A172 (cell line): Measurements from ENCODE around the gene KRTAP20-4. TPM values are rescaled to one million over a fixed set of nuclear protein-coding genes. Genes with fewer than 3 reads are reported as not detected.

Experiments used
- DNase-seq: peaks from one replicate; pipeline ENCODE4 v3.0.0-alpha.2; 2015; ENCODE audit warnings: low spot score
- total RNA-seq: library from RNA; depleted of rRNA; stranded (reverse); fragments of >200 nt; shearing (Covaris generic); gene quantifications from 2 replicates; pipeline ENCODE4 v1.2.3, GENCODE V29; 2014; rRNA removed

The KRTAP20-4 gene
- not detected in 2 replicates for total RNA-seq

DNA sequence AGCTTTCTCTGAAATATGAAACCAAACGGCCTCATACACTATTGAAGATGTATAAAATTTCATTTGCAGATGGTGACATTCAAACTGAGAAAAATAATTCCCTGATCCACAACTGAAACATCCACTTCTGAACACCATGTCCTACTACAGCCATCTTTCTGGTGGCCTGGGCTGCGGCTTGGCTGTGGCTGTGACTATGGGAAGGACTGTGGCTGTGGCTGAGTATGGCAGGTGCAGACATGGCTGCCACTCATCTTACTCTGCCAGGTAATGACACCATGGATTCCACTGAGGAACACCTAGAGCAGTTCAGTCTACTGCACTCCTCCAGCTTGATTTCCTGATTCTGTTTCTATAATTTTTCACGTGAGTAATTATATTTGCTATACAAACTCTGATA is at the start of gene KRTAP20-4:
Gene KRTAP20-4, plus strand, starts transcription at position 106 of the 400 bp plus-strand sequence.
- DNase-seq: no peak

DNA sequence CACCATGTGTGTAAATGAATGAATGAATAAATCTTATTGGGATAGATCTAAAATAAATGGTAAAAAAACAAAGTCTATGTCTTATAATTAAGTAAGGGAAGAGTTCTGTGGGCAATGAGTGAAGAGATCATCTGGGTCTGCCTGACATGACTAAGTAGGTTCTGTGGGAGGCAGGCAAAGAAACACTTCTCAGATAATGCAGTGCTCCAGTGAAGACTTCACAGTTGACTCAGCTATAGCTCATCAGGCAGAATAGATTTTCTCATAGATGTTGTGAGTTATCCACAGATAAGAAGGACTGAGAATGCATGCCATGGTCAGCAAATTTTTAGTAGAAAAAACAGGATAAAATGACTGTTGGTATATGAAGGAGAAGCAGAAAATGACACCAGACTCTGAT is 42.7 kb upstream of the KRTAP20-4 start:
- no peak for DNase-seq

DNA sequence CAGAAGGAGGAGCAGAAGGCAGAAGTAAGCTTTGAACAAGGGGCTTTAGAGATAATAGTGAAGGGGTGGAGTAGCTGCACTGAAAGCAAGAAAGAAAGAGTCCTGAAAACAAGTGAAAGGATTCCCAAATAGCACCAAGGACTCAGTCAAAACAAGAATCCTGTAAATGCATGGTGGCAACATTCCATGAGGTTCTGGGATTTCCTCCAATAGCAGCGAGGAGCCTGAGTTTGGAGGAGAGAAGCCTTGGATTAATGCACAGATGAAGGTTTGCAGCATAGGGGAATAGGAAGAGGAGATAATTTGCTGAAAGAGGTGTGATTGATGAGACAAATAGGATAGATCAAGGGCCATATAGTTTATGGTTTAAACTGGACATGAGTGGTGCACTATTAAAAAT is 41.1 kb upstream of the KRTAP20-4 start:
- DNase-seq: no peak

DNA sequence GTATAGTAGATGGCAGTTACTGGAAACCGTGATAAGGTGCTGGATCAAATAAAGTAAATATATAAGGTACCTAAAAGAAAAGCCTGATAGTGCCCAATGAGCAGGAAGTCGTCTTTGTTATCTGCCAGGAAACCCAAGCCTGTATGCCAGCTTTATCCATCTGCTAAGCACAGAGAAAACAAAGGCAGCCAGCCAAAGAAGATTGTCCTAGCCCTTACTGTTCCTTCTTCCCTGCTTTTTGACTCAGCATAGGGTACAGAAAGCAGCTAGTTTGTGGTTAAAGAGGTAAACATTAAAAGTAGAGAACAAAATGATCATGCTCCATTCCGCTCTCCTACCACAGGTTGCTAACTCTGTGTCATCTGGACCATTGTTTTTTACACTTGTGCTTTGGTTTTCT is 40.3 kb upstream of the KRTAP20-4 start:
- no peak for DNase-seq

DNA sequence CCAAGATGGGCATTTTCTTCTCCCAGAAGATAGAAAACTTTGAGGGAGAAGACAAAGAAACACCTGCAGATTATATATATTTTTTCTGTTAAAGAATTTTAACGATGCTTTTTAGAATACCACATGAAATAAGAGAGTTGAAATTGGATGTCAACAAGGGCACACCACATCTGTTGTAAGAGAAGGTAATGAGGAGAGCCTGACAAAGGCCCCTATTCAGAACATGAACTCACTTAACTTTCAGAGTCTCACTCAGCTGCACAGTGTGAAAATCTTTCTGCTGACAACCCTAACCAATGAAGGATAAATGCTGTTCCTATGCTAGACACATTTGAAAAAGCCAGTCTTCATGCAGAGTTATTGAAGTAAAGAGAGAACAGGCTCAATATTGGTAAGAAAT is 37.6 kb upstream of the KRTAP20-4 start:
- DNase-seq: no peak

DNA sequence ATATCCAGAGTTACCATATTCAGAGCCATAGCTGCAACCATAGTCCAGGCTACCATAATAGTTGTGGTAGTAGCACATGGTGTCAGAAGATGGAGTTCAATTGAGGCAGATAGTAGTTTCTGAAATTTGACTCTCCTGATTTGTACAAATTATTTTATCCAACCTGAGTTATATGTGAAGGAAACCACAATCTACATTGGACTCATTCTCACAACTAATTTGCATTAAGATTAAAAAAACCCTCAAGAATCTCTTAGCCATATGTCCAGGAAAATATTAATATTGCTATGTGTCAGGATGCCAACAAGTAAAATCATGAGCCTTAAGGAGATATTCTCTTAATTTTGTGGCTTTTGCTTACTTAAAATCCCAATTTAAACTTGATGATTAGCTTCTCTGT is 30.1 kb upstream of the KRTAP20-4 start, which contains the start of gene KRTAP22-2:
Gene KRTAP22-2, minus strand, starts transcription at position 101 of the 400 bp plus-strand sequence.
- DNase-seq: no peak

DNA sequence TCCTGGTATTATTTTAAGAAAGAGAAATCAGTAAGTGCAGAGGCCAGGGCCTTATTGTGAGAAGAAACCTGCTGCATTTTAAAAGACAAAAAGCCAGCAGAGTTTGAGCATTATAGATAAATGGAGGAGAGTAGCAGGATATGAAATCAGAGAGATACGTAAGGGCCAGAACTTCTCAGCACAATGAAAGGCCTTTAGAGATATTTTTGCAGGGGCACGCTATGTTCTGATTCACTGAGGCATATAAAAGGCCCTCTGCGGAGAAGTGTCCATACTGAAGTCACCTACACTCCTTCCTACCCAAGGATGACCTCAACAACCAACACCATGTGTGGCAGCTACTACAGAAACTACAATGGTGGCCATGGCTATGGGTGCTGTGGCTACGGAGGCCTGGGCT is 28.3 kb upstream of the KRTAP20-4 start, which contains the start of gene KRTAP6-3:
Gene KRTAP6-3, plus strand, starts transcription at position 301 of the 400 bp plus-strand sequence. Its CDS starts 6 bp downstream, at position 307.
- DNase-seq: no peak

DNA sequence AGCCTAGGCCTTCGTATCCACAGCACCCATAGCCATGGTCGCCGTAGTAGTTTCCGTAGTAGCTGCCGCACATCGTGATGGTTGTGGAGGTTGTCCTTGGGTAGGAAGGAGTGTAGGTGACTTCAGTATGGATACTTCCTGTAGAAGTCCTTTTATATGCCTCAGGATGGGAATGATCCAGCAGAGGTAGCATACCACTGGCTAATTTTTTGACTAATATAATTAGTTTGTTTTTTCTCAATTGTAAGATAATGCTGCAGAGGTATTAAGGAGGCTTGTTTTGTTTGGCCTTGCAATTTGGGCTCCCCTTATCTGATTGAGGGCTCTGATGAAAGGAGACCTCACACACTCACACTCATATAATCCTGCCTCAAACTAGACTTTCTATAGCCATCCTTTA is 21.6 kb upstream of the KRTAP20-4 start, which contains the start of gene KRTAP6-2:
Gene KRTAP6-2, minus strand, starts transcription at position 101 of the 400 bp plus-strand sequence. Its CDS starts 28 bp downstream, at position 73.
- no peak for DNase-seq

DNA sequence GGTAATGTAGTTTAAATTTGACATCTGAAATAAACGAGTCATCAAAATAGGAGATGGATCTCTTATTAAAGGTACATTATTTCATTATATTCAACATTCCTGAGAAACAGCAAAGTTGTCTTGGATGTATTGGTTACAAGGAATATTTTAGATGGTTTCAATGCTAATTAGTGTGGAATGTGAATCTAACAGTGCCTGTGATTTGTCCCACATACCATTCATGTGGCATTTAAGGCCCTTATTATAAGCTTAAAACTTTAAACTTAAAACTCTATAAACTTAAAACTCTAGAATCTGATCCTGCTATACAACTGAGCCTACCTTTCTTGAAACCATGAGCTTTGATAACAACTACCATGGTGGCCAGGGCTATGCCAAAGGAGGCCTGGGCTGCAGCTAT is 19.6 kb upstream of the KRTAP20-4 start, which contains the start of gene KRTAP22-1:
Gene KRTAP22-1, plus strand, starts transcription at position 301 of the 400 bp plus-strand sequence.
- no peak for DNase-seq

DNA sequence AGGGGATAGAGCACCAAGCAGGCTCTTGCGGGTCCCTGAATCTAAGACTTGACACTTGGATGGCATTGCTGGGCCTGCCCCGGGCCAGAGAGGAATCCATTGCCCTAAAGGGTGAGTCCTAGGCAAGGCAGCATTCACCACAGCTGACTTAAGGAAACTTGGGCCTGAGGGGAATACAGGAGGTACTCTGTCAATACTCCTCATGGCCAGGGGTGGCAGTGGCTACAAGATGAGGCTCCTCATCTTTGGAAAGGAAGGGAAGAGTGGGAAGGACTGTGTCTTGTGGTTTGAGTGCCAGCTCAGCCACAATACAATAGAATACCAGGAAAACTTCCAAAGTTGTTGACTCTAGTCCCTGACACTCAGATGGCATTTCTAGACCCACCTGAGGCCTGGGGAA is 14.5 kb upstream of the KRTAP20-4 start:
- no peak for DNase-seq

DNA sequence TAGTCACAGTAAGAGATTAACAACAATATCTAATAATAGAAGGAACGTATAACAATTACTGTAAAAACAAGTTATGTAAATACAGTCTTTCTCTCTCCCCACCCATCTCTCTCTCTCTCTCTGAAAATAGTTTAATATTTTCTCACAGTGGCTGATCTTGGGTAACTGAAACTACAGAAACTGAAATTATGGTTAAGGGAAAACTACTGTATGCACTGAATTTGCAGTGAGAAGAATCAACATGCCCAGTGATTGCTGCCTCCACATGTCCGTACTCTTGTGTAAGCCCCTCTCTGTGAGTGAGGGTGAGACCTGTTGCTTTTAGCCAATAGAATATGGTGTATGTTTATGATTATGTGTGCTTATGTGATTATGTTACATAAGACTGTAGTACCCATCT is 8.3 kb upstream of the KRTAP20-4 start:
- DNase-seq: no peak

DNA sequence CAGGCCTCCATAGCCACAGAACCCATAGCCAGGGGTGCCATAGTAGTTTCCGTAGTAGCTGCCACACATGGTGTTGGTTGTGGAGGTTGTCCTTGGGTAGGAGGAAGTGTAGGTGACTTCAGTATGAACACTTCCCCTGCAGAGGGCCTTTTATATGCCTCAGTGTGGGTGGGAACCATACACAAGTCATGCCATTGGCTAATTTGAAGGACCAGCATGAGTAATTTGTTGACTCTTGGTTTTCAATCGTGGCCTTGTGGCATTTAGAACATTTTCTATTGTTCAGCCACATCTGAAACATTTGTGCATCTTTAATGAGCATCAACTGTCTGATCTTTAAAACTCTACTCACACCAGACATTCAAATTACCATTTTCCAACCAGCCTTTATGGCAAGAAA is 6.6 kb upstream of the KRTAP20-4 start, which contains the start of gene KRTAP6-1:
Gene KRTAP6-1, minus strand, starts transcription at position 95 of the 400 bp plus-strand sequence. Its CDS starts 26 bp downstream, at position 69.
- no peak for DNase-seq

DNA sequence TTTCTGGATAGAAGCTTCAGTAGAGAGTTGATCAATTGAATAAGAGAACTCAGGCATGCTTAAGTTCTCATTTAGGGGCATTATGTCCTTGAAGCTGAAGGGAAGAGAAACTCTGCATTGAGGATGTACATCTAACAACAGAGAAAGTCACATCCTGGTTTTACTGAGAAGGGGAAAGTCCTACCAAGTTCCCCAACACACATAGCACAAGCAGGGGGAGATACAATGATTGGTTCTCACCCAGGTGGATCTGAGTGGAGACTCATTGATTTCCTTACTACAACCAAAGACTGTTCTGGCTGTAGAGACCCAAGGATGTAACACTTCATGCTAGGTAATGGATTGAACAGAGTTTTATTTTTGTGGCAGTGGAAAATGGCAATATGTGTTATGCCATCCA is 5.2 kb upstream of the KRTAP20-4 start:
- no peak for DNase-seq

DNA sequence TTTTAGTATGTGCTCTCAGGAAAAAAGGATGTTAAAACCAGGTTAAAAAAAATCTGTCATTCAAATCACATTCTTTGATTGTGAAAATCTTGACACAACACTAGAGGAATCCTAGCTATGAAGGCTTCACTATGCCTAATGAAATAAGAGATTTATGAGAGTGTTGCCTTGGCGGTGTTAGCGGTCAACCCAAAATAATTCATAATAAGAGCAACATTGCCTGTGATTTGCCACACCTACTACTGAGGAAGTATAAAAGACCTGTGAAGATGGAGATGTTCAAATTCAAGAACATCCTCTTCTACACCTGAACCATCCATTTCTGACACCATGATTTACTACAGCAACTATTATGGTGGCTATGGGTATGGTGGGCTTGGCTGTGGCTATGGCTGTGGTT is 4.3 kb upstream of the KRTAP20-4 start, which contains the start of gene KRTAP20-1:
Gene KRTAP20-1, plus strand, starts transcription at position 301 of the 400 bp plus-strand sequence. Its CDS starts 30 bp downstream, at position 331.
- no peak for DNase-seq

DNA sequence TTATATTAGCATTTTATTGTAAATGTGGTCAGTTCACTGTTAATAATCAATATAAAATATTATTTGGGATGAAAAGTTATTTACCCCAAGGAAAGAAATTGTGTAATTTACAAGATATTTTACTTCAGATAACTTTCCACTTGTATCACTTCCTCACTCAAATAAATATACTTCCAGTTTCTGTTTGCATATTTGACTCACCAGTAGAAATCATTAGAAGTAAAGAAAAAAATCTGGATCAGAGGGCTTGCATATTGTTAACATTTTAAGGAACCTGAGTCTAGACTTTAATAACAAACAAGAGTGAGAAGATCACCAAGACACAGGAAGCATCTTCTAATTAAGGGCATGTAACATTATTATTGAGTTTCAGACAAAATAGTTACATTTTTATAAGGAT is 347 bp upstream of the KRTAP20-4 start:
- DNase-seq: no peak

DNA sequence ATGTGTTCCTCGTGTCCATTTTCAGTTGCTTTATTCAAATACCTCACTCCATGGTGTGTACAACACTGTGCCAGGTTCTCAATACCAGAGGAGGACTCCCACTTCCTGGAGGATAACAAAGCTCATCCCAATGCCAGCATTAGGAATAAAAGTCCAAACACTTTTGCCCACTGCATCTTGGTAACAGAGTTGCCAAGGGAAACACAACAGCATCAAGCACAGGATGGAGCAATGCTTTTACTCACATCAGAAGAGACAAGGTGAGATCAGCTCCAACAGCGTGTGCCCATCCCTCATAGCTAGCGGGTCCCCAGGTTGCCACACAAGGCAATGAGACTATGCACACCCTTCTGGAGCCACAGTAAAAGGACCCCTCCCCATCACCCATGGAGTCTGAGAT is 2.9 kb downstream of the KRTAP20-4 start:
- no peak for DNase-seq

DNA sequence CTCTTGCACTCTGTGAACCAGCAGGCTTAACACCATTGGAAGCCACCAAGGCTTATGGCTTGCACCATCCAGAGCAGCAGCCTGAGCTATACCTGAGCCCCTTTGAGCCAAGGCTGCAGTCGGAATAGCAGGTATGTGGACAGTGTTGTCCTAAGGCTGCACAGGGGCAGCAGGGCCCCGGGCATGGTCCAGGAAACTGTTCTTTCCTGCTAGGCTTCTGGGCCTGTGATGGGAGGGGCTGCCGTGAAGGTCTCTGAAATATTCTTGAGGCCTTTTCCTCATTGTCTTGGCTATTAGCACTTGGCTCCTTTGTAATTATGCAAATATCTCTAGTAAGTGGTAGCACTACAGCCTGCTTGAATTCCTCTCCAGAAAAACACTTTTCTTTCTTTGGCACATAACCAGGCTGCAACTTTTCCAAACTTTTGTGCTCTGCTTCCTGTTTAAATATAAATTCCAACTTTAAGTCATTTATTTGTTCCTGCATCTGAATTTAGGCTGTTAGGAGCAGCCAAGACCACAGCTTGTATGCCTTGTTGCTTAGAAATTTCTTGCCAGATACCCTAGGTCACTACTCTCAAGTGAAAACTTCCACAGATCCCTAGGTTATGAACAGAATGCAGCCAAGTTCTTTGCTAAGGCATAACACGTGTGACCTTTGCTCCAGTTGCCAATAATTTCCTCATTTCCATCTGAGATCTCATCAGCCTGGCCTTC is 5.2 kb downstream of the KRTAP20-4 start:
- no peak for DNase-seq

DNA sequence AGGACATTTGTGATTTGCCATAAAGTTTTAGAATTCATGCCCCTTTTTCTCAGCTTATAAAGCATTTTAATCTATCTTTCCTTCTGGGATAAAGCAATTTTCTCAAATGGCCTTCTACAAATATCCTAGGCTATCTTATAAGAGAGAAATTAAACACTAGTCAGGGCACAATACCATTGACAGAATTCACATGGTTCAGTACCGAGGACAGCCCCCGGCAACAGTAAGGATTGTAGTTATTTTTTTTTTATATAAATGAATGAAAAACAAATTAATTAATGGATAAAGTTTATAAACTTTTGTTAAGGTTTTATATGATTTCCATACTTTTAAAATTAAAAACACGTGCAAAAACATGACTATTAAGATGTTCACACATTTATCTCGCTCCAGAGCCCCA is 7.7 kb downstream of the KRTAP20-4 start:
- DNase-seq: no peak

DNA sequence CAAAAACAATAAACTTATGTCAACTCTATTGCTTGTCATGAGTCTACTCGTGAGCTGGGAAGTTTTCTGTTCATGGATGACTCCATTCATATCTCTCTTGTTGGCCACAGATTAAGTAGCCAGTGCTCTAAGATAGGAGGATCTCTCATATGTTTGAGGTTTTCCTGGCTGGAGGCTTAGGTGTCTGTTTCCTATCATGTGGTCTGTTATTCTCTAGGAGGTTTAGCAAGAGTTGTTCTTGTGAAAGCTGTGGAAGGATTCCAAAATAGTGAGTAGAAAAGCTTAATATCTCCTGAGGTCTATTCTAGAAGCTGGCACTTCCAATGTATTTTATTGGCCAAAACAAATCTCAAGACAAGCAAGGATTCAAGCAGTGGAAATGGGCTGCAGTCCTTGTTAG is 8.8 kb downstream of the KRTAP20-4 start:
- no peak for DNase-seq

DNA sequence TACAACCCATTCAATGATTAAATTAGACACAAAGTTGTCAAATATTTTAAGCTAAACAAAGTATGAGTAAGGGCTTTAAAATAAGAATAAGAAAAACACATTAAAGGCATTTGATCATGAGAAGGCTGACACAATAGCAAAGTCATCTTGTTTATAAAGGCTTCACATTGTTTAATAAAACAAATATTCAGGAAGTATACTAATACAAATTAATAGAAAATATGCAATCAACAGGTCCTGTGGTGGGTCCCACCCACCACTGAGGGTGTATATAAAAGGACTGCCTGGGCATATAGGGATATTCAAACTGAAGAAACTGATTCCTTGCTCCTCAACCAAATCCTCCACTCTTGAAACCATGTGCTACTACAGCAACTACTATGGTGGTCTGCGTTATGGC is 14.5 kb downstream of the KRTAP20-4 start, which contains the start of gene KRTAP20-2:
Gene KRTAP20-2, plus strand, starts transcription at position 301 of the 400 bp plus-strand sequence. Its CDS starts 58 bp downstream, at position 359.
- DNase-seq: no peak

DNA sequence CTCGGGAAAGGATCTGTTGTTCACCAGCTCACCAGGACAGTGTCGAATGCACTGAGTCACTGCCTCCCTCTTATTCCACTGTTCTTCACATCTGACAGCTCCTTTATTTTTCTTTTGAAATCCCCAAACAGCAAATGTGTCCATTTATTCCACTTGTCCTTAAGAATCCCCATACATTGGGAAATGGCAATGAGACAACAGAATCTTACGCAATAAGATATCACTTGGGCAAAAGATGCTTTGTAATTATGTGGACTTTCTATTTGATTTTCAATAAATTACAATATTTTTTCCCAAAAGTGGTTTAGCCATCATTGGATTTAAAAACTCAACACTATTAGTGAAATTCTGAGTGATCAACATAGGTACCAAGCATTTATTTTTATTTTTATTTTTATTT is 18.3 kb downstream of the KRTAP20-4 start:
- no peak for DNase-seq

DNA sequence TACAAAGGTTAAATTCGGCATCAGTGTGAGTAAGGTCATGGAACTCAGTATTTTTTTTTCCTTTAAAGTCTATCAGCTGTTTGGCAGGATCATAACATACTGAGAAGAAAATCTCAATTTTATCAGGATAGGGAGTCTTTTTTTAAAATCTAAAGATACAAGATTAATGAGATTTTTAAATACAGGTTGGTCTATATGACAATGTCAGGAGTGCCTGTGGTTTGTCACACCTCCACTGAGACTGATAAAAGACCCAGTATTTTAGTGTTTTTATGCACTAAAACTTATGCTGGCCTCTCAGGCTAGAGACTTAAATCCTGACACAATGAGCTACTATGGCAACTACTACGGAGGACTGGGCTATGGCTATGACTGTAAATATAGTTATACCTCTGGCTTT is 22.1 kb downstream of the KRTAP20-4 start, which contains the start of gene KRTAP20-3:
Gene KRTAP20-3, plus strand, starts transcription at position 301 of the 400 bp plus-strand sequence.
- DNase-seq: no peak

DNA sequence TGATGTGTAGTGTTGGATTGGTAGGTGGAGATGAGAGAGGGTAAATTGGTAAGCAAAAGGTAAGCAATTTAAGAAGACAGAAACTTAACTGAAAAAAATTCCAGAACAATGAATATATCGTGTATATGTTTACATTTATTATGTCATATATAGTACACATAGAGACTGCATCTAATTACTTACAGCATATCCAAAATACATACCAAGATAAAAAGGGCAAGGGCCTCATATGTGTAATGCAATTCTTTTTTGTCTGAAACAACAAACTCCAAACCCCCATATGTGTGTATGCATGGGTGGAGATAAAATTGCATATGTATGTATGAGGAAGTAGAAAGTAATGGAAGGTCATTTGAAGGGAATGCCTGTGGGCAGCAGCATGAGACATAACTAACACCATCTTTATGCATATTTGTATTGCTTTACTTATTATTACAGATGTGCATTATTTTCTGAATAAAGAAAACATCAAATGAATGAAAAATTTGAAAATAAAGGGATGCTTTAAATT is 26.5 kb downstream of the KRTAP20-4 start:
- no peak for DNase-seq
